ENCODE measurements around the gene MPG.

MPG gene

GRCh38 chr16:67884-68789, 9.9 kb upstream of the MPG start:
- DNase-seq = no peak

- no peak for DNase-seq
Observed at GRCh38 chr16:69181-69580, 8.8 kb upstream of the MPG start.

- DNase-seq = no peak
Observed at GRCh38 chr16:71210-71539, 6.8 kb upstream of the MPG start.

DNA sequence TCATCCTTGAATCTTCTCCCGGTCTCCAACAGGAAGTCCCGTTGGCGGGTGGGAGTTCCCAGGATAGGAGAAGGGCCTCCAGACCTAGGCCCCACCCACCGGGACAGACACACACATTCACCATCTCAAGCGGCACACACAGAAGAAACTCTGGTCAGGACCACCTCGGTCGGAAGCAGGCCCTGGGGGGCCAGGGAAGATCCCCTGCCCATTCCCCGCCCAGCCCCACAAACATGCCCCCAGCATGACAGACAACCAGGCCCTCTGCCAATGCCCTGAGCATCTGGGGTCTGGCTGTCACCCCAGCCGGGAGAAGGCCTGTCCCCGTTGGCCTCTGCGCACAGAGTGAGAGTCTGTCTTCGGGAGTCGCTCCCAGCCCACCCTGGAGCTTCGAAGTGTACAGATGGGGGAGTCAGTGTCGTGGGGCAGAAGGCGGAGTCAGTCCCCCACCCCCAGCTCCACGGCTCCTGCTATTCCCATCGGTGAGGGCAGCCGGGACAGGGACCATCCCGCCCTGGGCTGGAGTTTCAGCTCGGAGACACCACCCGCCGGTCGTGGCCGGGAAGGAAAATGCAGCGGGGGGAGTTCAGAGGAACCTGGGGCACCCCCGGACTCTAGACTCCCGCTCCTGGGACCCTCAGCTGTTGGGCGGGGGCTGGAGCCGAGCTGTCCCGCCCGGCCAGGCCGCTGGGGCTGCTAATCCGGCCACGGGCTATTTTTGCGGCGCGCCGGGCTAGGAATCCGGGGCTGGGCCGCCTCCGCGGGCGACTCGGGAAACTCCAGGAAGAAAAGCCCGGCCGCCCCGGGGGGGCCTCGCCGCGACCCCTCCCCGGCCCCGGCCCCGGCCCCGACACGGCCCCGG, 6.3 kb upstream of the MPG start:
- no peak for DNase-seq

- DNase-seq = no peak
Observed at GRCh38 chr16:72561-73548, 5.2 kb upstream of the MPG start, which contains the start of gene RHBDF1. Gene RHBDF1, minus strand, starts transcription at chr16:72631. Its CDS starts 7,616 bp downstream, at chr16:65015.

GRCh38 chr16:74051-74746, 3.8 kb upstream of the MPG start:
- DNase-seq = no peak

DNA sequence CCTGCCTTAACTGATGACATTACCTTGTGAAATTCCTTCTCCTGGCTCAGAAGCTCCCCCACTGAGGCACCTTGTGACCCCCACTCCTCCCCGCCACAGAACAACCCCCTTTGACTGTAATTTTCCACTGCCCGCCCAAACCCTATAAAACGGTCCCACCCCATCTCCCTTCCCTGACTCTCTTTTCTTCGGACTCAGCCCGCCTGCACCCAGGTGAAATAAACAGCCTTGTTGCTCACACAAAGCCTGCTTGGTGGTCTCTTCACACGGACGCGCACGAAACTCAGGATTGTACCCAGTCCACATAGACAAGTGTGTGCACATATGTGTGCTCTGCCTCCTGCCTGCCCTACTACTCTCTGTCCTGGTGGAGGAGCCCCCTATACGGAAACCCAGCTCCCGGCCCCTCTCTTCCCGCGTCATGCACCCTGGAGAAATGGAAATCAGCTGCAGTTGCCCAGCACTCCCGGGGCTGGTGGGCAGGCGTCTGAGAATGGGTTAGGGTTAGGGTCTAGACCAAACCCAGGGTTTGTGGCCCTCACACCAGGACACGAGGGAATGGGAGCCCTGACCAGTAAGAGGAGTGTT, 3.2 kb upstream of the MPG start:
- DNase-seq = no peak

- DNase-seq = no peak
Observed at GRCh38 chr16:75580-76501, 2.2 kb upstream of the MPG start.

DNA sequence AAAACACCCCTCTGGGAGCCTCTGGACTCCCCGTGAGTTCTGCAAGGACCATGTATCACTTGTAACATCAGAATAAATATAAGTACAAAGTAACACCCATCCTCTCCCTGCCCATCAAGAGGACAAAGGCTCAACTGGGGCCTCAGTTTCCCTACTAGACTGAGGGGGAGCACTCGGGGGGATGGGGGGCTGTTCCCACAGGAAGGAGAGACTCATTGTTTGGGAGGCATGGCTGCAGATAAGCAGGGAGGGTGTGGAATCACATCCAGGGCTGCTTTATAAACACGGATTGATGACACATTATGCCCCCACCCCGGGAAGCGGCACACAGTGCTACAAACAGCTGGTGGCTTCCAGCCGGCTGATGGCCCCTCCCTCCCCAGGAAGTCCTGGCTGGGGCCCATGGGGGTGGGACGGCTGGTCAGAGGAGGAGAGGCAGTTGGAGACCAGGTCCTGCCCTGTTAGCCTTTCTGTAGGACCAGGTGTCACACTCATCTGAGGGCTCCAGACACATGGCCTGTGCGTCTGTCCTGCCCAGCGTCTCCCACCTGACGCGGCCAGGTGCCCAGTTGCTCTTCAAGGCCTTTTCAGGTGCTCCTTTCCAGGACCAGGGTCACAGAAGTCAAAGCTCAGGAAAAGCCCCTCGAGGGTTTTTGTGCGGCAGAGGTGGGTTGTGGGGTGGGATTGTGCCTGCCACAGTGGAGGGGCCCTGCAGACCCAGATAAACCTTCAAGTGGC, 1.3 kb upstream of the MPG start:
- DNase-seq = no peak

GRCh38 chr16:77273-77806, 685 bp upstream of the MPG start:
- no peak for DNase-seq

DNA sequence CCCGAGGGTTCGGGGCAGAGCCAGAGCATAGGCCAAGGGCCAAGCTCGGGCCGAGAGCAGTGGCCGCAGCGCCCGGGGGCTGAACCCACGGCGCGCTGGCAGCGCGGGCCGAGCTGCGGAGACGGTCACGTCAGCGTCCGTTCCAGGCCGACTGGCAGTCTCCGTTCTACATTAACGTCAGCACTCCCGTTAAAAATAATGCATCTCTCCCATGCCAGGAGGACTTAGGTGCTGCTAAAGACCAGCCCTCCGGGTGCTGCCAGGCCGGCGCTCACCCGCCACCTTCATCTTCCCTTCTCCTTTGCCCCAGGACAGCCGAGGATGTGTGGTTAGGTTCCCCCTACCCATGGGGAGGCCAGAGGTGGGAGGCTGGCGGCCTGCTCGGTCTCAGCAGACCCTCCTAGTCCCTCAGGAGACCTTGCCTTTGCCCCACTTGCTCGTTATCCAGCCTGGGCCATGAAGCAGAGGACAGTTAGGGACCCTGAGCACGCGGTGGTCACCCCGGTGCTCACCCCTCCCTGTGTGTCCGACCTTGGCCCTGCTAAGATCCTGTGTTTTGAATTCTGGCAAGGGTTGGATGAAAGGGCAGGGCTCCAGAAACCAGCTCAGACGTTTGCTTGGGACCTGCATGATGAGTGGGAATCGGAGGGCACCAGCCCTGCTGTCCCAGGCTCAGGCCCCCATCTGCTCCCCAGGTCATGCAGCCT, 572 bp downstream of the MPG start:
- DNase-seq = no peak

DNA sequence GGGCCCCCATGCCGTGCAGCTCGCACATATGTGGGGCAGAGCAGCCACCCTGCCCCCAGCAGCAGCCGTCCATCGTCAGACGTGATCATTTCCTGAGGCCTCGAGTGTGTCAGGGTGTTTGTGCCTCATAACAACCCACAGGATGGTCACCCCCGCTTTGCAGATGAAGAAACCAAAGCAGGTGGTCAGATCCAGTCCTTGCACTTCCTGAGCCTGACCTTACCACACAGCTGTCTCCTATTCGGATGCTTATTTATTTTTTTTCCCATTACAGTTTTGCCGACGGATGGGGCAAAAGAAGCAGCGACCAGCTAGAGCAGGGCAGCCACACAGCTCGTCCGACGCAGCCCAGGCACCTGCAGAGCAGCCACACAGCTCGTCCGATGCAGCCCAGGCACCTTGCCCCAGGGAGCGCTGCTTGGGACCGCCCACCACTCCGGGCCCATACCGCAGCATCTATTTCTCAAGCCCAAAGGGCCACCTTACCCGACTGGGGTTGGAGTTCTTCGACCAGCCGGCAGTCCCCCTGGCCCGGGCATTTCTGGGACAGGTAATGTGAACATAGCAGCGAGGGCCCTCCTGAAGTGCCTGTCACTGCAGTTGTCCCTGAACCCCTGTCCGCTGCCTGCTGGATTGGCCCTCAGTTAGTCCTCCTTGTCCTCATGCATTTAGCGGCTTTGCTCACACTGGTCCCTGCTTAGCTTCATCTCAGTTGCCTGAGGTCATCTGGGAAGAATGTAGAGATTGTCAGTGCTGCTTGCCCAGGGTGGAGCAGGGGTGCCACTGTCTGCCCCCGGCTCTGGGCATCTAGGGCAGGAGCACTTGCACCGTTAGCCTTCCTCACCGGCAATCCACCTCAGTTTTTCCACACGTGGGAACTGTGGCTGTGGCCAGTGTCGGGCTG, 1.4 kb downstream of the MPG start:
- no peak for DNase-seq

DNA sequence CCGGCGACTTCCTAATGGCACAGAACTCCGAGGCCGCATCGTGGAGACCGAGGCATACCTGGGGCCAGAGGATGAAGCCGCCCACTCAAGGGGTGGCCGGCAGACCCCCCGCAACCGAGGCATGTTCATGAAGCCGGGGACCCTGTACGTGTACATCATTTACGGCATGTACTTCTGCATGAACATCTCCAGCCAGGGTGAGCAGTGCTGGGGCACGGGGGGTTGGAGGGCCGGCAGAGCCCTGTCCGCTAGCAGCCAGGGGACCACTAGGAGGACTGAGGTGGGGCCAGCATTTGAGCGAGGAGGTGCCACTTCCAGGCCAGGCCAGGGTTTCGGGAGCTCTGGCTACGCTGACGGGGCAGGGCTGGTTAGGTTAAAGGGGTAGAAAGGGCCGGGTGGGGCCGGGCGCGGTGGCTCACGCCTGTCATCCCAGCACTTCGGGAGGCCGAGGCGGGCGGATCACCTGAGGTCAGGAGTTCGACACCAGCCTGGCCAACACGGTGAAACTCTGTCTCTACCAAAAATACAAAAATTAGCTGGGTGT, 5.1 kb downstream of the MPG start:
- DNase-seq = no peak

- no peak for DNase-seq
Observed at GRCh38 chr16:83781-84615, 6.0 kb downstream of the MPG start.

GRCh38 chr16:84718-85406, 6.8 kb downstream of the MPG start:
- peak; percentile 91 for DNase-seq

DNA sequence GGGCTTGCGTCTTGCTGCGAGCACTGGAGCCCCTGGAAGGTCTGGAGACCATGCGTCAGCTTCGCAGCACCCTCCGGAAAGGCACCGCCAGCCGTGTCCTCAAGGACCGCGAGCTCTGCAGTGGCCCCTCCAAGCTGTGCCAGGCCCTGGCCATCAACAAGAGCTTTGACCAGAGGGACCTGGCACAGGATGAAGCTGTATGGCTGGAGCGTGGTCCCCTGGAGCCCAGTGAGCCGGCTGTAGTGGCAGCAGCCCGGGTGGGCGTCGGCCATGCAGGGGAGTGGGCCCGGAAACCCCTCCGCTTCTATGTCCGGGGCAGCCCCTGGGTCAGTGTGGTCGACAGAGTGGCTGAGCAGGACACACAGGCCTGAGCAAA, 7.4 kb downstream of the MPG start:
- no peak for DNase-seq

Measured in NCI-H2029 treated with DMSO at 0.1 percent for 48 hours (cell line).